Stimulated activated CD4-positive, alpha-beta T cell treated with anti-CD3 and anti-CD28 coated beads, TNF-alpha, amount 100 ng/mL, for 24 hours (primary cell): Measurements from ENCODE around the gene ANAPC13.

ENCODE experiments used
- DNase-seq, 3 experiments: peaks; one replicate each; pipeline ENCODE4 v3.0.0-alpha.2; 2020; ENCODE audit warnings: low read depth in 3 of 3

Gene ANAPC13

GRCh38 chr3:134449951-134450350 lies 35.8 kb downstream of the ANAPC13 start:
- DNase-seq = no peak

- no peak for DNase-seq
These were observed 36.5 kb downstream of the ANAPC13 start for GRCh38 chr3:134449277-134449676.

DNA sequence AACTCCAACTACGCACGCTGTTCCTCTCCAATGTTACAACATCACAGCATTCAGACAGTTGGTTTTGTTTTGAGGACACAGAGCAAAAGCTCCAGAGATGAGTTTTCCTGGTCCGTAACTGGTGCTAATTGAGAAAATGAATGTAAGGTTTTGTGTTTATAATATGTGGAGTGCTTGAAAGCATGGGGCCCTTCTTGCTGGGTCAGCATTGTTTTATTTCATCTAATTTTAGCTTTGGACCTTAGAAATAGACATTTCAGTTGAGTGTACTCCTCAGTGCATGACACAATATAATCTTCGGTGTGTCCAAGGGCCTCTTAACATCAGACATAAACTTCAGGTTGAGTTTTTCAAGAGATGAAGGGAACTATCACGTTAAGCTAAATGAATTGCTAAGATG lies 37.1 kb downstream of the ANAPC13 start:
- no peak for DNase-seq

GRCh38 chr3:134447351-134447750 lies 38.4 kb downstream of the ANAPC13 start:
- no peak for DNase-seq

DNA sequence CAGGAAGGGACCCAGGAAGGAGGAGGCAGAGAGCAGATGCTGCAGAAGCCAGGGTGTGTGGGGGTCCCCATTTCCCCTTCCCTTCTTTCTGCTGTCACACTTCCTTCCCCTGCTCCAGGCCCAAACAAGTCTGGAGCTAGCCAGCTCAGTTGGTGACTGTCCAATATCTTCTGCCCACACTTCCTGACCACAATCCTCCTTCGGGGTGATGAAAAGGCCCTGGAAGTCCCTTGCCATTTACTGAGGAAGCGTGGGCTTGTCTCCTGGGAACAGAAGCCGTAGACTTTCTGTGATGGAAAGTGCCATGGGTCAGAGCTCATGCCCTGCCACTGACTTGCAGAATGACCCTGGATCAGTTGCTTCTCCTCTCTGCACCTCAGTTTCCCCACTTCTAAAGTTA lies 39.0 kb downstream of the ANAPC13 start:
- DNase-seq = no peak

- no peak for DNase-seq
These were observed 40.1 kb downstream of the ANAPC13 start for GRCh38 chr3:134445636-134446035.

- DNase-seq = no peak
These were observed 40.7 kb downstream of the ANAPC13 start for GRCh38 chr3:134445095-134445494.

- DNase-seq = no peak
These were observed 44.0 kb downstream of the ANAPC13 start for GRCh38 chr3:134441821-134442220.

DNA sequence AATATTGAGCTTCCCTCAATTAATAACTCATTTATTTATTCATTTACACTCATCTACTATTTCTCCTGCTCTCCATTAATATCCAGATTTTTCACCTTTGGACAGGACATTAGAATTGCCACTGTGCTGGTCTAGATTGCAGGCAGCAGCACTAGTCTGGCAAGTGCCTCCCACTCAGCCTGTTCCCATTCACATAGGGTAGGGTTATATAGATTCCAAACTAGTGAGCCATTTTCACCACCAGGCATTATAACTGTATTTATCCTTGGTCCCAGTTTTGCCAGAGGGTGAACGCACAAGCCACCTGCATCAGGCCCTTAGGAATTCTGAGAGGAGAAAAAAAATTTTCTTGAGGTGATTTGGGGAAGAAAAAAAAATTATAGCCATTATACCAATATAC lies 44.5 kb downstream of the ANAPC13 start:
- no peak for DNase-seq

DNA sequence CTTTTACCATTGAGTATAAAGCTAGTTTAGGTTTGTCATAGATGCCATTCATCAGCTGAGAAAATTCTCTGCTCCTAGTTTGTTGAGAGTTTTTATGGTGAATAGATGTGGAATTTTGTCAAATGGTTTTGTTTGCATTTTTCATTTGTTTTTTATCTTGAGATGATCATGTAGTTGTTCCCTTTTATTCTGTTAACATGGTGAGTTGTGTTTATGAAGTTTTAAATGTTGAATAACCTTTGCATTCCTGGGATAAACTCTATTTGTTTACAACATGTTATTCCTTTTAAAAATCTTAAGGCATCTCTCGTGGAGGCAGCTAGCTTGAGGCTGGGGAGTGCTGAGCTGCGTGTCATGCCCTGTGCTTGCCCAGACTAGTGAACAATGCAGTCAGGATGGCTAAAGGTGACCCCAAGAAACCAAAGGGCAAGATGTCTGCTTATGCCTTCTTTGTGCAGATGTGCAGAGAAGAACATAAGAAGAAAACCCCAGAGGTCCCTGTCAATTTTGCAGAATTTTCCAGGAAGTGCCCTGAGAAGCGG lies 48.5 kb downstream of the ANAPC13 start:
- no peak for DNase-seq

GRCh38 chr3:134432236-134432635 lies 53.5 kb downstream of the ANAPC13 start:
- DNase-seq = no peak

- DNase-seq = no peak
These were observed 54.8 kb downstream of the ANAPC13 start for GRCh38 chr3:134430950-134431445.

DNA sequence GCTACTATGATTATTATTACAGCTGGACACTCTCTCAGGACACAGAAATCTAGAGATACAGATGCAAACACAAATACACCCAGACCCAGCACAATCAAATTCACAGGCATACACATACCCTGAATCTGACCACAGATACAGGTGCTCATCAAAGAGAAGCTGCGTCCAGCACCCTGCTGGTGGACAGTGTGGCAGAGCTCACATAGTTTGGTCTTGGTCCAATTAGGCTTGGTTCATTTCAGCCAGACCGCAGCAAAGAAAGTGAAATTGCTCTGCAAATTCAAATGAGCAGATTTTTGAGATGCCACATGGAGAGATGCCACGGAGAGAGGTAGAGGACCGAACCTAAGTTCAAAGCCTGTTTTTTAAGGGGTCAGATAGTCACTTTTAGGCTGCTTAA lies 55.6 kb downstream of the ANAPC13 start:
- DNase-seq = no peak

DNA sequence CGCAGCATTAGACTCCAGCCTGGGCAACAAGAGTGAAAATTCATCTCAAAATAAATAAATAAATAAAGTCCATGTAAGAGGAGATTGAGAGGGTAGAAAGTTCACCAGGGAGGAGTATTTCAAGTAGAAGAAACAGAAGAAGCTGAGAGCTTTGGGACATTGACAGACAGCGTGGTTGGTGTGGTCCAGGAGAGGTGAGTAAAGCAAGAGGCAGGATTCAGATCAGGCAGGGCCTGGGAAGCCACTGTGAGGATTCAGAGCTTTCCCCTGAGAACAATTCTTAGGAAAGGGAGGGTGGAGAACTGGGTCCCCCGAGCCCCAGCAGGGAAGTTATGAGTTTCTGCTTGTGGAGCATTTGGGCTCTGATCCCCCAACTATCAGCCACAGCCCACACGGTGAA lies 57.4 kb downstream of the ANAPC13 start:
- no peak for DNase-seq
